Activated CD8-positive, alpha-beta memory T cell treated with anti-CD3 and anti-CD28 coated beads, Interleukin-2, amount 10 ng/mL, durations not matched to agents 7 days and 5 days (primary cell): ENCODE results near the gene RAVER2. TPM values are rescaled to one million over a fixed set of nuclear protein-coding genes. Genes with fewer than 3 reads are reported as not detected.

Experiments used
- ATAC-seq: fragments of 150-1000 bp; cut with Tn5 transposase; one replicate; pipeline ENCODE4 v1.10.0; 2021; ENCODE audit warnings: moderate library complexity
- CTCF ChIA-PET: fragments of 350-600 bp; sonication (Branson Sonifier 250); formaldehyde crosslinking; loops from one replicate; lab custom pipeline; 2021; ENCODE audit warnings: antibody characterized with exemption; lab: Charles Lee
- DNase-seq: peaks from one replicate; pipeline ENCODE4 v3.0.0-alpha.2; 2020
- H3K27ac Mint-ChIP-seq: one replicate; pipeline ENCODE4 v1.8.0; 2021; ENCODE audit warnings: mild to moderate bottlenecking, mixed read lengths
- H3K27me3 Mint-ChIP-seq: one replicate; pipeline ENCODE4 v1.8.0; 2021; ENCODE audit warnings: mixed read lengths
- H3K36me3 Mint-ChIP-seq: one replicate; pipeline ENCODE4 v1.8.0; 2021; ENCODE audit warnings: mild to moderate bottlenecking, mixed read lengths
- H3K4me1 Mint-ChIP-seq: one replicate; pipeline ENCODE4 v1.8.0; 2021; ENCODE audit warnings: mixed read lengths
- H3K4me3 Mint-ChIP-seq: one replicate; pipeline ENCODE4 v1.8.0; 2021; ENCODE audit warnings: mild to moderate bottlenecking, moderate library complexity, mixed read lengths
- H3K9me3 Mint-ChIP-seq: one replicate; pipeline ENCODE4 v1.8.0; 2022; ENCODE audit warnings: low read depth, mixed read lengths
- total RNA-seq, 2 experiments: library from RNA; stranded (reverse); gene quantifications; one replicate each; pipeline ENCODE4 v1.2.3, GENCODE V29; 2021

The RAVER2 gene
- total RNA-seq, 2 experiments from 2014 or later, result 5.7 to 8.8 TPM

GRCh38 chr1:64846573-64847430 lies 101.9 kb downstream of the RAVER2 start:
- ATAC-seq (no peak), DNase-seq (no peak)
- H3K27ac Mint-ChIP-seq, result no peak overlapping the region
- CTCF ChIA-PET, result no interaction called here
- peaks cover 44% of the 10 kb centered on the region for H3K36me3 Mint-ChIP-seq
- peaks cover 20% of the 10 kb centered on the region for H3K4me1 Mint-ChIP-seq
- no peaks in the 10 kb centered on the region for H3K27me3 Mint-ChIP-seq
- no peaks in the 10 kb centered on the region for H3K9me3 Mint-ChIP-seq
- H3K4me3 Mint-ChIP-seq, result no peak overlapping the region

GRCh38 chr1:64847666-64848065 lies 102.8 kb downstream of the RAVER2 start:
- H3K27ac Mint-ChIP-seq, result no peak overlapping the region
- no peak overlapping the region for H3K4me3 Mint-ChIP-seq
- peaks cover 20% of the 10 kb centered on the region for H3K4me1 Mint-ChIP-seq
- DNase-seq (no peak), ATAC-seq (no peak)
- no peaks in the 10 kb centered on the region for H3K27me3 Mint-ChIP-seq
- CTCF ChIA-PET, result no interaction called here
- H3K9me3 Mint-ChIP-seq, result no peaks in the 10 kb centered on the region
- peaks cover 46% of the 10 kb centered on the region for H3K36me3 Mint-ChIP-seq

GRCh38 chr1:64848136-64848535 lies 103.3 kb downstream of the RAVER2 start:
- Mint-ChIP-seq H3K4me1 (peaks cover 20% of the 10 kb centered on the region), H3K36me3 (peaks cover 42% of the 10 kb centered on the region), H3K27ac (no peak overlapping the region), H3K27me3 (no peaks in the 10 kb centered on the region), H3K9me3 (no peaks in the 10 kb centered on the region), H3K4me3 (no peak overlapping the region)
- DNase-seq, result no peak
- no peak for ATAC-seq
- CTCF ChIA-PET, result no interaction called here

- no peaks in the 10 kb centered on the region for H3K9me3 Mint-ChIP-seq
- CTCF ChIA-PET, result interaction anchor here (1.3 kb wide), 1 partner anchor 192 kb away, joined by 3 read pairs; no protein-coding TSS in a partner anchor
- peaks cover 20% of the 10 kb centered on the region for H3K4me1 Mint-ChIP-seq
- DNase-seq, result no peak
- H3K36me3 Mint-ChIP-seq, result peaks cover 43% of the 10 kb centered on the region
- no peak overlapping the region for H3K27ac Mint-ChIP-seq
- no peaks in the 10 kb centered on the region for H3K27me3 Mint-ChIP-seq
- H3K4me3 Mint-ChIP-seq, result no peak overlapping the region
- ATAC-seq, result no peak
These were observed 103.9 kb downstream of the RAVER2 start for GRCh38 chr1:64848803-64849202.

GRCh38 chr1:64849942-64850341 lies 105.1 kb downstream of the RAVER2 start:
- CTCF ChIA-PET, result interaction anchor here (0.9 to 1.7 kb wide), 3 partner anchors 23 to 226 kb away, joined by 3 to 5 read pairs (median 3); no protein-coding TSS in a partner anchor
- no peaks in the 10 kb centered on the region for H3K9me3 Mint-ChIP-seq
- no peak for DNase-seq
- peaks cover 42% of the 10 kb centered on the region for H3K36me3 Mint-ChIP-seq
- peaks cover 20% of the 10 kb centered on the region for H3K4me1 Mint-ChIP-seq
- no peak overlapping the region for H3K4me3 Mint-ChIP-seq
- H3K27me3 Mint-ChIP-seq, result no peaks in the 10 kb centered on the region
- no peak for ATAC-seq
- peak overlapping the region; percentile 73 for H3K27ac Mint-ChIP-seq

GRCh38 chr1:64850846-64851245 lies 106.0 kb downstream of the RAVER2 start:
- Mint-ChIP-seq H3K4me1 (peaks cover 20% of the 10 kb centered on the region), H3K27ac (no peak overlapping the region), H3K27me3 (no peaks in the 10 kb centered on the region), H3K4me3 (no peak overlapping the region), H3K9me3 (no peaks in the 10 kb centered on the region), H3K36me3 (peaks cover 45% of the 10 kb centered on the region)
- DNase-seq, result no peak
- CTCF ChIA-PET, result interaction anchor here (0.9 to 1.7 kb wide), 3 partner anchors 24 to 225 kb away, joined by 3 to 5 read pairs (median 3); no protein-coding TSS in a partner anchor
- ATAC-seq, result no peak

- Mint-ChIP-seq H3K4me3 (no peak overlapping the region), H3K27me3 (no peaks in the 10 kb centered on the region), H3K4me1 (peaks cover 20% of the 10 kb centered on the region), H3K27ac (peak overlapping the region; percentile 38), H3K9me3 (no peaks in the 10 kb centered on the region), H3K36me3 (peaks cover 41% of the 10 kb centered on the region)
- CTCF ChIA-PET, result interaction anchor here (0.6 kb wide), 1 partner anchor 13 kb away, joined by 3 read pairs; no protein-coding TSS in a partner anchor
- ATAC-seq (no peak), DNase-seq (no peak)
These were observed 106.8 kb downstream of the RAVER2 start for GRCh38 chr1:64851664-64852063.

- H3K9me3 Mint-ChIP-seq, result no peaks in the 10 kb centered on the region
- DNase-seq, result no peak
- ATAC-seq, result no peak
- no peak overlapping the region for H3K27ac Mint-ChIP-seq
- no peak overlapping the region for H3K4me3 Mint-ChIP-seq
- peaks cover 17% of the 10 kb centered on the region for H3K4me1 Mint-ChIP-seq
- CTCF ChIA-PET, result no interaction called here
- peaks cover 45% of the 10 kb centered on the region for H3K36me3 Mint-ChIP-seq
- no peaks in the 10 kb centered on the region for H3K27me3 Mint-ChIP-seq
These were observed 109.8 kb downstream of the RAVER2 start for GRCh38 chr1:64854674-64855073.

- Mint-ChIP-seq H3K36me3 (peaks cover 45% of the 10 kb centered on the region), H3K4me3 (no peak overlapping the region), H3K4me1 (peaks cover 9% of the 10 kb centered on the region), H3K27ac (no peak overlapping the region), H3K9me3 (no peaks in the 10 kb centered on the region), H3K27me3 (no peaks in the 10 kb centered on the region)
- DNase-seq (no peak), ATAC-seq (no peak)
- CTCF ChIA-PET, result interaction anchor here (1.2 kb wide), 1 partner anchor 220 kb away, joined by 4 read pairs; no protein-coding TSS in a partner anchor
These were observed 110.7 kb downstream of the RAVER2 start for GRCh38 chr1:64855557-64855956.

GRCh38 chr1:64856553-64856952 lies 111.7 kb downstream of the RAVER2 start:
- Mint-ChIP-seq H3K36me3 (peaks cover 47% of the 10 kb centered on the region), H3K4me1 (peaks cover 2% of the 10 kb centered on the region), H3K4me3 (no peak overlapping the region), H3K9me3 (no peaks in the 10 kb centered on the region), H3K27ac (no peak overlapping the region), H3K27me3 (no peaks in the 10 kb centered on the region)
- ATAC-seq, result no peak
- no peak for DNase-seq
- CTCF ChIA-PET, result no interaction called here

GRCh38 chr1:64857347-64857746 lies 112.5 kb downstream of the RAVER2 start:
- Mint-ChIP-seq H3K9me3 (no peaks in the 10 kb centered on the region), H3K27me3 (no peaks in the 10 kb centered on the region), H3K4me3 (no peak overlapping the region), H3K4me1 (peaks cover 2% of the 10 kb centered on the region), H3K27ac (no peak overlapping the region), H3K36me3 (peaks cover 45% of the 10 kb centered on the region)
- CTCF ChIA-PET, result no interaction called here
- no peak for DNase-seq
- no peak for ATAC-seq

GRCh38 chr1:64861611-64862010 lies 116.7 kb downstream of the RAVER2 start:
- H3K27ac Mint-ChIP-seq, result peak overlapping the region; percentile 63

GRCh38 chr1:64864018-64864940 lies 119.4 kb downstream of the RAVER2 start:
- DNase-seq, result peak; percentile 79
- no peak overlapping the region for H3K4me3 Mint-ChIP-seq

More at GRCh38 chr1:64861611-64862010, 116.7 kb downstream of the RAVER2 start:
- Mint-ChIP-seq H3K36me3 (peaks cover 50% of the 10 kb centered on the region), H3K4me1 (peaks cover 23% of the 10 kb centered on the region), H3K4me3 (no peak overlapping the region), H3K9me3 (no peaks in the 10 kb centered on the region), H3K27me3 (no peaks in the 10 kb centered on the region)
- no peak for ATAC-seq
- no peak for DNase-seq
- CTCF ChIA-PET, result no interaction called here

More at GRCh38 chr1:64864018-64864940, 119.4 kb downstream of the RAVER2 start:
- CTCF ChIA-PET, result interaction anchor here (0.8 kb wide), 1 partner anchor 9 kb away, joined by 3 read pairs; no protein-coding TSS in a partner anchor
- H3K9me3 Mint-ChIP-seq, result no peaks in the 10 kb centered on the region
- no peaks in the 10 kb centered on the region for H3K27me3 Mint-ChIP-seq
- peak overlapping the region; percentile 82 for H3K27ac Mint-ChIP-seq
- peaks cover 23% of the 10 kb centered on the region for H3K4me1 Mint-ChIP-seq
- H3K36me3 Mint-ChIP-seq, result peaks cover 50% of the 10 kb centered on the region
- ATAC-seq, result peak; percentile 93
